ENCODE data around the gene PDS5B. TPM values are rescaled to one million over a fixed set of nuclear protein-coding genes. Genes with fewer than 3 reads are reported as not detected.
A peak's percentile ranks its signal among the peaks of the same experiment; 100 is the strongest.

The PDS5B gene
- total and polyA plus RNA-seq, 4 donors = 3.6 to 24.3 (median 12.9) TPM

DNA sequence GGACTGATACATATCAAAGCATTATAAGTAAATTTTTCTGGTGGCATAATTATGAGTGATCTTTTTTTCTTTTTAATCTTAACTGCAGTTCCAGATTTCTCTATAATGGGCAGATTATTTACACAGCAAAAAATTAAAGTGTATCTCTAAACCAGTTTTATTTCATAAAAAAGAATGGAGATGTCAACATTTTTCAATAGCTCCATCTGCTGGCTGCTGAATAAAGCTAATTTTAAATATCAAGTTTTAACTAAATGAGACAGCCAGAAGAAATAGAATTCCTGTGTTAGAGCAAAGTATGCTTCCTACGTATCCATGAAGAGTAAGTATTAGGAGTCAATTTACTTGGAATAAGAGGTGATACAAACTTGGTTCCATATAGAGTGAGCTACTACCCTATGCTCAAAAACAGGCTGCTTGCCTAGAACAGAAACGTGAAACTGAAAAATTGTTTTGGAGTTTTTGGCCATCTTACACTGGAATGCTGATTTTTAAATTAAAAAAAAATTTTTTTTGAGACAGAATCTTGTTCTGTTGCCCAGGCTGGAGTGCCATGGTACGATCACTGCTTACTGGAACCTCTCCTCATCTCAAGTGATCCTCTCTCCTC is 5.0 kb upstream of the PDS5B start:
- Histone ChIP-seq H3K36me3 (ENCODE audit: control insufficient read depth in 4 of 4, insufficient read depth in 3 of 4, low read depth in 1 of 4, low read length in 3 of 4) (no peaks in the 10 kb centered on the region), H3K4me1 (ENCODE audit: control insufficient read depth in 4 of 4, insufficient read depth in 4 of 4, low read length in 3 of 4) (peaks cover 0 to 8% (median 3%) of the 10 kb centered on the region in 4 donors), H3K9ac (ENCODE audit: low read depth in 1 of 2, low read length in 2 of 2) (no peak overlapping the region), H3K27me3 (ENCODE audit: control insufficient read depth in 4 of 4, insufficient read depth in 4 of 4, low read length in 3 of 4) (no peaks in the 10 kb centered on the region), H3K4me3 (ENCODE audit: low read depth in 1 of 3, low read length in 3 of 3) (no peak overlapping the region), H3K27ac (ENCODE audit: low read depth in 1 of 2, low read length in 2 of 2) (no peak overlapping the region), H3K9me3 (ENCODE audit: control insufficient read depth in 4 of 4, low read length in 3 of 4) (peaks cover 0 to 3% (median 0%) of the 10 kb centered on the region in 4 donors)
- WGBS = 56% methylated on average over 3 of the region's 3 CpGs
- TF ChIP-seq, protein P1, sequence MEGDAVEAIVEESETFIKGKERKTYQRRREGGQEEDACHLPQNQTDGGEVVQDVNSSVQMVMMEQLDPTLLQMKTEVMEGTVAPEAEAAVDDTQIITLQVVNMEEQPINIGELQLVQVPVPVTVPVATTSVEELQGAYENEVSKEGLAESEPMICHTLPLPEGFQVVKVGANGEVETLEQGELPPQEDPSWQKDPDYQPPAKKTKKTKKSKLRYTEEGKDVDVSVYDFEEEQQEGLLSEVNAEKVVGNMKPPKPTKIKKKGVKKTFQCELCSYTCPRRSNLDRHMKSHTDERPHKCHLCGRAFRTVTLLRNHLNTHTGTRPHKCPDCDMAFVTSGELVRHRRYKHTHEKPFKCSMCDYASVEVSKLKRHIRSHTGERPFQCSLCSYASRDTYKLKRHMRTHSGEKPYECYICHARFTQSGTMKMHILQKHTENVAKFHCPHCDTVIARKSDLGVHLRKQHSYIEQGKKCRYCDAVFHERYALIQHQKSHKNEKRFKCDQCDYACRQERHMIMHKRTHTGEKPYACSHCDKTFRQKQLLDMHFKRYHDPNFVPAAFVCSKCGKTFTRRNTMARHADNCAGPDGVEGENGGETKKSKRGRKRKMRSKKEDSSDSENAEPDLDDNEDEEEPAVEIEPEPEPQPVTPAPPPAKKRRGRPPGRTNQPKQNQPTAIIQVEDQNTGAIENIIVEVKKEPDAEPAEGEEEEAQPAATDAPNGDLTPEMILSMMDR (IDR thresholded peaks at IDR 0.05; ENCODE audit: low read depth, low read length, missing input control) = peak; percentile 44
- no peak for TF ChIP-seq RXRA (IDR thresholded peaks at IDR 0.05)
- no peak for TF ChIP-seq SP1 (IDR thresholded peaks at IDR 0.05)
- peak; percentile 72 to 79 for TF ChIP-seq RAD21 (IDR thresholded peaks at IDR 0.05)
- no peak for TF ChIP-seq HNF4G (IDR thresholded peaks at IDR 0.05)
- no peak for DNase-seq (ENCODE audit: low spot score)

DNA sequence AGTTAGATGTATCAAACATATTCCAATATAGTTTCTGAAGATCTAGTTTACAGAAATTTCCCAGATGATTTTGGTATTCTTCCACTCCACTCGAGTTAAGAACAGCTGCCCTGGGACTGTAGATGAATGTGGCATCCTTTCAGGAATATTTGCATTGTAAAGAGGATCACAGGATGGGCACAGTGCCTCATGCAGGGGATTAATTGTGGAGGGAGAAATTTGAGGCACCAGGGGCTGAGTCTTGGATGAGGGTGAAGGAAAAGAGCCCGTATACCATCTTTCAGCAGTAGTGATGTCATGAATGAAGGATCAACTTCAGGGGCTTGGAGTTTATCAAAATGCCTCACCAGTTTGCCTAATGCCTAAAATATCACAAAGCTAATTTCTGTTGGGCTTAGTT is 4.0 kb upstream of the PDS5B start:
- TF ChIP-seq FOXA1 (IDR thresholded peaks at IDR 0.05) = no peak
- no peak for TF ChIP-seq SP1 (IDR thresholded peaks at IDR 0.05)
- TF ChIP-seq NR2F2 (IDR thresholded peaks at IDR 0.05) = no peak
- TF ChIP-seq, protein P1 (IDR thresholded peaks at IDR 0.05; ENCODE audit: low read depth, low read length, missing input control) = no peak
- TF ChIP-seq YY1 (IDR thresholded peaks at IDR 0.05) = no peak
- TF ChIP-seq FOXA2 (IDR thresholded peaks at IDR 0.05) = no peak
- no peak for TF ChIP-seq TAF1 (conservative IDR thresholded peaks at IDR 0.05)
- TF ChIP-seq RAD21 (IDR thresholded peaks at IDR 0.05) = no peak
- TF ChIP-seq, protein P2, sequence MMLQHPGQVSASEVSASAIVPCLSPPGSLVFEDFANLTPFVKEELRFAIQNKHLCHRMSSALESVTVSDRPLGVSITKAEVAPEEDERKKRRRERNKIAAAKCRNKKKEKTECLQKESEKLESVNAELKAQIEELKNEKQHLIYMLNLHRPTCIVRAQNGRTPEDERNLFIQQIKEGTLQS (IDR thresholded peaks at IDR 0.05) = no peak
- TF ChIP-seq, protein P3, sequence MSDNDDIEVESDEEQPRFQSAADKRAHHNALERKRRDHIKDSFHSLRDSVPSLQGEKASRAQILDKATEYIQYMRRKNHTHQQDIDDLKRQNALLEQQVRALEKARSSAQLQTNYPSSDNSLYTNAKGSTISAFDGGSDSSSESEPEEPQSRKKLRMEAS (IDR thresholded peaks at IDR 0.05) = no peak
- no peak for TF ChIP-seq GABPA (IDR thresholded peaks at IDR 0.05 in 1 of 2, conservative IDR thresholded peaks at IDR 0.05 in 1 of 2)
- TF ChIP-seq HNF4G (IDR thresholded peaks at IDR 0.05) = no peak
- TF ChIP-seq HNF4A (conservative IDR thresholded peaks at IDR 0.05) = no peak
- TF ChIP-seq JUND (IDR thresholded peaks at IDR 0.05) = no peak
- no peak for TF ChIP-seq EGR1 (IDR thresholded peaks at IDR 0.05; ENCODE audit: low read depth in 2 of 2)
- no peak for TF ChIP-seq RXRA (IDR thresholded peaks at IDR 0.05)
- Histone ChIP-seq H3K9ac (ENCODE audit: low read depth in 1 of 2, low read length in 2 of 2) (no peak overlapping the region), H3K9me3 (ENCODE audit: control insufficient read depth in 4 of 4, low read length in 3 of 4) (peaks cover 0 to 3% (median 0%) of the 10 kb centered on the region in 4 donors), H3K27ac (ENCODE audit: low read depth in 1 of 2, low read length in 2 of 2) (no peak overlapping the region), H3K27me3 (ENCODE audit: control insufficient read depth in 4 of 4, insufficient read depth in 4 of 4, low read length in 3 of 4) (no peaks in the 10 kb centered on the region), H3K4me3 (ENCODE audit: low read depth in 1 of 3, low read length in 3 of 3) (no peak overlapping the region), H3K4me1 (ENCODE audit: control insufficient read depth in 4 of 4, insufficient read depth in 4 of 4, low read length in 3 of 4) (peaks cover 0 to 8% (median 3%) of the 10 kb centered on the region in 4 donors), H3K36me3 (ENCODE audit: control insufficient read depth in 4 of 4, insufficient read depth in 3 of 4, low read depth in 1 of 4, low read length in 3 of 4) (no peaks in the 10 kb centered on the region)
- no peak for DNase-seq (ENCODE audit: low spot score)
- WGBS = 75% methylated on average over 2 of the region's 2 CpGs

Measured in liver (tissue), 9 donors.